PC-3 (cell line): ENCODE results near the gene SHROOM2. TPM values are rescaled to one million over a fixed set of nuclear protein-coding genes. Genes with fewer than 3 reads are reported as not detected.

Source experiments
- ATAC-seq: fragments of 200-7000 bp; cut with Tn5 transposase; 2 replicates; pipeline ENCODE4 v1.9.1; 2020; ENCODE audit warnings: mild to moderate bottlenecking, moderate library complexity
- BruUV-seq: library from RNA; stranded (reverse); fragments of 400-500 nt; replicated peaks from 2 replicates; lab custom pipeline; 2021; lab: Mats Ljungman, UMichigan
- CTCF ChIA-PET: fragments of 300-600 bp; sonication (Branson Sonifier 250); formaldehyde crosslinking; loops from one replicate; lab custom pipeline; 2022; ENCODE audit warnings: antibody characterized with exemption; lab: Charles Lee
- POLR2A ChIA-PET: fragments of 300-600 bp; sonication (Branson Sonifier 250); formaldehyde crosslinking; loops from one replicate; lab custom pipeline; 2022; ENCODE audit warnings: antibody characterized with exemption; ENCODE audit not compliant: unreplicated experiment; lab: Charles Lee
- DNase-seq: peaks from one replicate; pipeline ENCODE4 v3.0.0-alpha.2; 2015
- H2AFZ ChIP-seq: fragments of 300-600 bp; sonication (generic); 2 replicates; pipeline ENCODE4 v1.6.0; 2016; ENCODE audit warnings: antibody characterized with exemption, low read length
- H3F3A ChIP-seq: fragments of 300-600 bp; sonication (generic); one replicate; pipeline ENCODE4 v1.6.0; 2017; ENCODE audit warnings: antibody characterized with exemption, low read length, control low read depth, mild to moderate bottlenecking; ENCODE audit not compliant: unreplicated experiment
- H3K27ac ChIP-seq: fragments of 300-600 bp; sonication (generic); 2 replicates; pipeline ENCODE4 v1.5.1; 2016; ENCODE audit warnings: mild to moderate bottlenecking, low read length
- H3K27me3 ChIP-seq: fragments of 300-600 bp; sonication (generic); 2 replicates; pipeline ENCODE4 v1.6.1; 2016; ENCODE audit warnings: low read length, mixed read lengths
- H3K36me3 ChIP-seq: fragments of 300-600 bp; sonication (generic); 2 replicates; pipeline ENCODE4 v1.6.1; 2016; ENCODE audit warnings: low read depth, mixed run types, low read length, mixed read lengths
- H3K4me1 ChIP-seq: fragments of 300-600 bp; sonication (generic); 2 replicates; pipeline ENCODE4 v1.5.1; 2016; ENCODE audit warnings: low read length; ENCODE audit not compliant: insufficient read depth
- H3K4me2 ChIP-seq: fragments of 300-600 bp; sonication (generic); 2 replicates; pipeline ENCODE4 v1.6.0; 2016; ENCODE audit warnings: low read length
- H3K4me3 ChIP-seq: fragments of 300-600 bp; sonication (generic); 2 replicates; pipeline ENCODE4 v1.5.1; 2016; ENCODE audit warnings: mild to moderate bottlenecking, low read length, mixed read lengths
- H3K79me2 ChIP-seq: fragments of 300-600 bp; sonication (generic); 2 replicates; pipeline ENCODE4 v1.6.1; 2017; ENCODE audit warnings: low read length, mixed read lengths
- H3K9ac ChIP-seq: fragments of 300-600 bp; sonication (generic); 2 replicates; pipeline ENCODE4 v1.6.0; 2016; ENCODE audit warnings: mild to moderate bottlenecking, low read length
- H3K9me2 ChIP-seq: fragments of 300-600 bp; sonication (generic); replicated peaks from 2 replicates; pipeline ENCODE4 v1.6.1; 2016; ENCODE audit warnings: mixed run types, low read length, mixed read lengths
- H3K9me3 ChIP-seq: fragments of 300-600 bp; sonication (generic); 2 replicates; pipeline ENCODE4 v1.6.1; 2016; ENCODE audit warnings: low read length, mixed read lengths
- H4K20me1 ChIP-seq: fragments of 300-600 bp; sonication (generic); 2 replicates; pipeline ENCODE4 v1.6.1; 2016; ENCODE audit warnings: low read length, mixed read lengths
- EZH2 ChIP-seq: fragments of 300-600 bp; sonication (generic); IDR thresholded peaks from one replicate; pipeline ENCODE4 v1.6.1; 2017; ENCODE audit warnings: antibody characterized with exemption, mild to moderate bottlenecking, low read length; ENCODE audit not compliant: unreplicated experiment
- EZH2phosphoT487 ChIP-seq: fragments of 300-600 bp; sonication (generic); IDR thresholded peaks from 2 replicates; pipeline ENCODE4 v1.6.1; 2018; ENCODE audit warnings: mild to moderate bottlenecking, antibody characterized with exemption, low read length, borderline replicate concordance
- intact Hi-C: fragments of 100-400 bp; cut with micrococcal nuclease; formaldehyde crosslinking; loops from 2 replicates; pipeline ENCODE4 v1.9.0; 2023
- total RNA-seq: library from RNA; depleted of rRNA; stranded (reverse); fragments of >200 nt; gene quantifications from 2 replicates; pipeline ENCODE4 v1.2.3, GENCODE V29; 2014; rRNA removed
- TF ChIP-seq, protein P1 (sequence below): fragments of 300-600 bp; sonication (generic); conservative IDR thresholded peaks from 2 replicates; pipeline ENCODE4 v1.5.1; 2017; ENCODE audit warnings: antibody characterized with exemption, low read depth, mild to moderate bottlenecking, low read length

Gene SHROOM2
- total RNA-seq, 1 experiment from 2014 or later = 6.5 TPM

DNA sequence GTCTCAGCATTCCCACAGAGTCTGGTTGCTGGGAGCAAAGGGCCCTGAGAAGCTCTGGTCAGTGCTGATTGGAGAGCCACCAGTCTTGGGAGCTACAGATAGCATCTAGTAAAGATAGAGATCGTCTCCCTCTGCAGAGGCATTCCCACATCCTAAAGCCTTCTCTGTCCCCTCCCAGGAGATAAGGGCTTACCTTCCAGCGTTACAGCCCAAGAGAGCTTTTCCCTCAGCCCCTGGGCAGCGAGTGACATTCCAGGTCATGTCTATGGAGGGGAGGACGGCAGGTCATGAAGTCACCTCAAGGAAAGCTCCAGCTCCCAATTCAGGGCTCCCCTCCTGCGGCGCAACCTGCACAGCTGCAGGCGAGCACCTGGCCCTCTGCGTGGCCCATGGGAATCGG is 210.8 kb downstream of the SHROOM2 start:
- H3K9me3 ChIP-seq = 0 out of 2 replicates have a peak, but pooled peaks cover 7% of the 10 kb centered on the region
- ChIA-PET POLR2A (no interaction called here), CTCF (no interaction called here)
- no peak overlapping the region for H3K4me3 ChIP-seq
- intact Hi-C loops = no loop called here
- no peak overlapping the region for H3K4me2 ChIP-seq
- no peaks in the 10 kb centered on the region for H3K9me2 ChIP-seq
- DNase-seq = no peak
- H3K4me1 ChIP-seq = no peaks in the 10 kb centered on the region
- H4K20me1 ChIP-seq = no peaks in the 10 kb centered on the region
- no peak overlapping the region for H3K27ac ChIP-seq
- ATAC-seq = no peak
- TF ChIP-seq, protein P1, sequence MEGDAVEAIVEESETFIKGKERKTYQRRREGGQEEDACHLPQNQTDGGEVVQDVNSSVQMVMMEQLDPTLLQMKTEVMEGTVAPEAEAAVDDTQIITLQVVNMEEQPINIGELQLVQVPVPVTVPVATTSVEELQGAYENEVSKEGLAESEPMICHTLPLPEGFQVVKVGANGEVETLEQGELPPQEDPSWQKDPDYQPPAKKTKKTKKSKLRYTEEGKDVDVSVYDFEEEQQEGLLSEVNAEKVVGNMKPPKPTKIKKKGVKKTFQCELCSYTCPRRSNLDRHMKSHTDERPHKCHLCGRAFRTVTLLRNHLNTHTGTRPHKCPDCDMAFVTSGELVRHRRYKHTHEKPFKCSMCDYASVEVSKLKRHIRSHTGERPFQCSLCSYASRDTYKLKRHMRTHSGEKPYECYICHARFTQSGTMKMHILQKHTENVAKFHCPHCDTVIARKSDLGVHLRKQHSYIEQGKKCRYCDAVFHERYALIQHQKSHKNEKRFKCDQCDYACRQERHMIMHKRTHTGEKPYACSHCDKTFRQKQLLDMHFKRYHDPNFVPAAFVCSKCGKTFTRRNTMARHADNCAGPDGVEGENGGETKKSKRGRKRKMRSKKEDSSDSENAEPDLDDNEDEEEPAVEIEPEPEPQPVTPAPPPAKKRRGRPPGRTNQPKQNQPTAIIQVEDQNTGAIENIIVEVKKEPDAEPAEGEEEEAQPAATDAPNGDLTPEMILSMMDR = no peak
- TF ChIP-seq EZH2phosphoT487 (no peak), EZH2 (no peak)
- no peaks in the 10 kb centered on the region for H3F3A ChIP-seq
- no peak overlapping the region for H3K9ac ChIP-seq
- peaks cover 4% of the 10 kb centered on the region; the same call in 1 of the 2 replicates for H3K36me3 ChIP-seq
- no peaks in the 10 kb centered on the region for H3K27me3 ChIP-seq
- H3K79me2 ChIP-seq = no peaks in the 10 kb centered on the region
- no peak overlapping the region for H2AFZ ChIP-seq
- no TSS peak for BruUV-seq

DNA sequence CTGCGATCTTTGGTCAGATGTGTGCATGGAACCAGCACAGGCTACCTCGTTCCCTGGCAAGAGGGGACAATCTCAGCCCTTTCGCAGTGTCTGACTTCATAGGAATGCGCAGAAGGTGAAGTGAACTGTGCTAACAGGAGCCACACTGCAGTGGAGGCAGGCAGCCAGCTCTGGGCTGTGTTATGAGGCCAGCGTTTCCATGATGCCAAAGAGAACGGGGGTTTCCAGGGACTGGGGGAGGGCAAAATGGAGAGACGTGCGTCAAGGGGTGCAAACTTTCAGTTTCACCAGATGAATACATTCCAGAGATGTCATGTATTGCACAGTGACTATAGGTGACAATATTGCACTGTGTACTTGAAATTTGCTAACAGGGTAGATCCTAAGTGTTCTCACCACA is 211.3 kb downstream of the SHROOM2 start:
- TF ChIP-seq, protein P1 = no peak
- TF ChIP-seq EZH2 (no peak), EZH2phosphoT487 (no peak)
- Histone ChIP-seq H3K9me2 (no peaks in the 10 kb centered on the region), H3F3A (no peaks in the 10 kb centered on the region), H3K4me1 (no peaks in the 10 kb centered on the region), H3K79me2 (no peaks in the 10 kb centered on the region), H2AFZ (no peak overlapping the region), H3K4me3 (no peak overlapping the region), H3K36me3 (peaks cover 4% of the 10 kb centered on the region; the same call in 1 of the 2 replicates), H3K9me3 (0 out of 2 replicates have a peak, but pooled peaks cover 7% of the 10 kb centered on the region), H3K27me3 (no peaks in the 10 kb centered on the region), H3K27ac (no peak overlapping the region), H3K9ac (no peak overlapping the region), H4K20me1 (no peaks in the 10 kb centered on the region), H3K4me2 (no peak overlapping the region)
- no peak for ATAC-seq
- BruUV-seq = no TSS peak
- POLR2A ChIA-PET = no interaction called here
- CTCF ChIA-PET = no interaction called here
- intact Hi-C loops = no loop called here
- DNase-seq = no peak

Other genes starting within 250 kb of the SHROOM2 start
- 0.47 and 0.52 TPM in 2 replicates for gene GPR143, start 20.6 kb upstream of the SHROOM2 start, total RNA-seq
- gene CLDN34, start 180.9 kb downstream of the SHROOM2 start, total RNA-seq = 0.66 TPM in 1 of 2 replicates, not detected in the other